Kidney glomerular epithelial cell (primary cell): Measurements from ENCODE around the gene KCNA2.

Experiments used
- DNase-seq: peaks from one replicate; lab custom pipeline; 2025; lab: John Stamatoyannopoulos, UW

The KCNA2 gene

DNA sequence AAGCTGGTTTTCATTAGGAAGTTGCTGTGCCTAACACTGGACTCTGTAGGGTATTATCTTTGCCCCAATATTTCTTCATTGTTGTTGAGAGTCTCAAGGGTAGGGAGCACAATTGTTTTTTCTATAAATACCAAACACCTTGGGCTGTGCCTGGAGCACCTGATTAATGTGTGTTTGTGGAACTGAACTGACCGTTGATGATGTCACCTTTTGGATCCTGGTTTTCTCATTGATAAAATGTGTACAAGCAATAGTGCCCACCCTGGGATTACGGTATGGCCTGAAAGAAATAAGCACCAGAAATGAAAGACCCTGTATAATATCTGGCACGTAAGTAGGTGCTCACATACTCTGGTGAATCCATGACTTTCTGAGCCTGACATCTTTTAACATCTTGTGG lies 39.3 kb downstream of the KCNA2 start:
- no peak for DNase-seq

DNA sequence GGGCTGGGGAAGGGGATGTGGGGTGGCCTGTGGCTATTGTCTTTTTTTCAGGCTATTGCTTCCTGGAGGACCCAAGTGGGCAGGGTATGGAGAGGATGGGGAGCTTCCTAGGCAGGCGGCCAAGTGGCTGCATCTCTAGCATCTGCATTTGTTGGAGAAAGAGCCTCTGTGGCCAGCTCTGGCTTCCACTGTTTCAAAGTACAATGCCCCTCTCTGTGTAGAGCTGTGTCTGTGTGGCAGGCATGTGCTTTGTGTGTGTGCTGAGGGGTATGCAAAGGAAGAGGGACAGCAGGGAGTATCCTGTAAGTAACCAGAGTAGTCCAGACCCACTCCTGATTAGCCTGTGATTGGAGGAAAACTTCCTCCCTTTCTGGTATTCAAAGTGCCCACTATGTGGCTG lies 40.6 kb downstream of the KCNA2 start:
- no peak for DNase-seq

DNA sequence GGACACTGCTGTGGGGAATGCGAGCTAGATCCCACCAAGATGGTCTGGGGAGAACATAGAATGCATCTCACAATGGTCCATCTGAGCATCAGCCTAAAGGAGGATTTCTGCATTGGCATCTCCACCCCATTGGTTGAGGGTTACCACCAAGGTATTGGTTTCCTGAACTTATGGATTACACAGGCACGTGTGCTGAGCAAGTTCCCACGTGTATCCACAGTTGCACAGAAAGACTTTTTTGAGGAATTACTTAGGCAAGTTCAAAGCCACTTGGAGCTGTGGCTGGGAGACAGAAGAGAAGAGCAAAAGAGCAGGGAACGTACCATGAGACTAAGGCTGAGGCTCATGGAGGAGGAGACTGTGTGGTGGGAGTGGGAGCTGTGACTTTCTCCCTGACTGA lies 43.1 kb downstream of the KCNA2 start:
- DNase-seq, result no peak

DNA sequence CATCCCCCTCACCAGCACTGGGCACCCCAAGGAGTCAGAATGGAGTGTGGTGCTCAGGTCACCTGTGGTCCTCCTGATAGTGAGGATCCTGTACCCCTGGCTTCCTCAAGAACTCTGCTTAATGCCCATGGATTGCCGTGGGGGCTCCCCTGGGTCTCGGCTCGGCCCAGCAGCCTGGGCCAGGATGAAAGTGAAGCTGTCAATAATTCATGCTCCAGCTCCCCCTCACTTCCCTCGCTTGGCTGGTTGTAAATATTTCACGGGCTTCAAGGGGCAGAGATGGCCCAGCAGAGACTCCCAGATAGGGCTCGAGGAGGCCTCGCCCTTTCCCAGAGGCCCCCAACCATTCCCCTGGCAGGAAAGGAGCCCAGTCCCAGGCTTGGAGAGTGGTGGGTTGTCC lies 44.6 kb downstream of the KCNA2 start:
- DNase-seq, result no peak

DNA sequence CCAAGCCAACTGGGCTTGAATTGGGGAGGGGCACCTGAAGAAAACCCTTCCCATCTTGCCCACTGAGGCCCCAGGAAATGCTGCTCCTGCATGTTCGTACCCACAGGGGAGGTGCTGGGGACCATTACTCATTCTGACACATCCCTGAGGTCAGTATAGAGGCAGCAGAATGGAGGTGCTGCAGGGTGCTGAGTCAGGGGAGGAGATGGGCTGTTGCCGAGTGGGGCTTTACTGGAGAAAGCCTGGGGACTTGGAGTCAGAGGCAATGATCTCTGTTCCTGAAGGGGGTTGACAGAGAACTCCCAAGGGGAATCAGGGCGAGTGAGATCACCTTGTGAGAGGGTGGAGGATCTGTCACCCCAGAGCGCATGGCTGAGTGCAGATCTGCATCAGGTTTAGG lies 47.0 kb downstream of the KCNA2 start:
- DNase-seq, result no peak

DNA sequence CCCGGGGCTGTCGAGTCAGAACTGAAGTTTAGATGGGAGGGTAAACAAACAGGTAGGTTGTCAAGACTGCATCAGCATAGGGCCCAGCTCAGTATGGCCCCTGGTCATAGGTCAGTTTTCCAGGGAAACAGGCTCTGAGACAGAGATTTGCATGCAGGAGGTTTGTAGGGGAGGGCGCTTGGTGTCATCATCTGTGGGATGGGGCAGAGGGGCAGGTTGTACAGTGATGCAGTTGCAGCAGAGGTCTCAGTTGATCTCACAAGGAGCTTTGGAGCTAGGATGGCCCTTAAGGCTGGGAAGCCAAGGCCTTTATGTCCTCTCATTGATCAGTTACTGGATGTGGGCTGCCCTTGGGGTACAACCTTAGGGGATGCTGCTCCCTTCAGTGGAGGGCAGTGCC lies 48.7 kb downstream of the KCNA2 start:
- DNase-seq, result no peak

DNA sequence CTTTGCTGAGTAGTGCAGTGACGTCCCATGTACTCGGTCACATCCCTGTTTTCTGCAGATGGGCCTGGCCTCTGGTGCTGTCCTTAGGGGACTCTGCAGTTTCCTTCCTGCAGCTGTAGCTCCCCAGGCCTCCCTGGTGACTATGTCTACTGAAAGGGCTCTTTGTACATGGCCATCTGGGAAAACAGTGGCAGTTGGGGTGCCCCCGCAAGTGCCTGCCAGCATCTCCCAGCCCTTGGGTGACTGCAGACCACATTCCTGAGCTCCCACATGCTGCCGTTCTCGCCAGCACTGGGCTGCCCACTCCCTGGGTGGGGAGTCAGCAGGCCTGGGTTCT lies 49.7 kb downstream of the KCNA2 start:
- DNase-seq, result no peak

DNA sequence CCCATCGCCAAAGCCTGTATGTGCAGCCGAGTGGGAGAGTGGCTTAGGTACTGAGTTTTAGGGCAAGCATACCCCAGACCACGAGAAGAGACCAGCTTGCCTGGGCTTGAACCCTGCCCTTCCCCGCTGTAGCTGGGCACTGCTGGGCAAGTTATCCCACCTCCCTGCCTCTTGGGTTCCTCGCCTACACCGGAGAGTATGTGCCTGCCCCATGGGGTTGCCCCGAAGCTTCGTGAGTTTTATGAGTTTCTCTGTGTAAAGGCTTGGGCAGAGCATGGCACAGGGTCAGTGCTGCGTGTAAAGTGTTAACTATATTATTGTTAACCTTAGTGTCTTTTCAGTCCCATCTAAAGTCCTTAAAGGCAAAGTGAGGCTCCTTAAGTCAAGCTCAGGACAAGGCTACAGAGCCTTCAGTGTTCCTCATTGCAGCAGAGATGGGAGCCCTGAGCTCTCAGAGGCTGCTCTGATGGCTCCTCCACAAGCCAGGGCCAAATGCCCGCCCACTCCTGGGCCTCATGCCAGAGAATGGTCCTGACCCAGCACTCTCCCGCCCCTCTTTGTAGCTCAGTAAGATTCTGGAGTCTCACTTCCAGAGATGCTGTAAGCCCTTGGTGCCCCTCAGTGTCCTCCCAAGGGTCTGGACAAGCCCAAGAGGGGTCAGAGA lies 50.2 kb downstream of the KCNA2 start:
- no peak for DNase-seq

DNA sequence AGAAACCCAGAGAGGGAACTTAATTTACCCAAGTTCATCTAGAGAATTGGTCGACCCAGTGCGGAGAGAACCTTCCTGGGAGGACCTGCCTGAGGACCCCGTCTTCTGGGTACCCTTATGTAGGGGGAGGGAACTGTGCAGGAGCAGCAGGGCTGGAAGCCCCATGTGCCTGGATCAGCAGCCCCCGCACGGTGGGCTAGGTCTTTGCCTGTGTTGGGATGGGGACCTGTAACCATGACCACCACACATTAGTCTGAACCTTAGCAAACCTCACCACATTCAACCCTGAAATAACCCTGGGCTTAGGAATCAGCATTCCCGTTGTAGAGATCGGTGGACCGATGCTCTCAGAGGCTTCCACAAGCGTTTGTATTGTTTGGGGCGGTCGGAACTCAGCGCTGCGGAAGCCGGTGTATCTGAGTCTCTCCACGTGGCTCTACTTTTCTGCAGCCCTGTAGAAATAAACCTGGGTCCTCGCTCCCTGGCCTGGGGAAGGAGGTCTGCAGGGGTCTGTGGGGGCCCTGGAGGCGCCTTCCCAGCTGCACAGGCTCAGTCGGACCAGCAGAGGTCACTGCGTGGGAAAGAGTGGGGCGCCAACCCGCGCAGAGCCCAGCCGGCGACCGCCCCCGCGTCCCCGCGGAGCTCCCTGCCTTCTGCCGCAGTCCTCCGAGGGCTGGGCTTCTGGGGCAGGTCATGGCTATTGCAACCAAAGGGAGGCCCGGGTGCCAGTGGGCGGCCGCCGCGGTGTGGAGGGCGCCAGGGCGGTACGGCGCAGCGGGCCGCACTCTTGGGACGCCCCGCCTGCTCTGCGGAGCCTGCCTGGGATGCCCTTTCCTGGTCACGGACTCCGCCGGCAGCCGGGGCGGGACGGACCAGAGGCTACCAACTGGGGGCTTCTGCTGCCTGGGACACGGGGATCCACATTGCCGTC lies 51.0 kb downstream of the KCNA2 start:
- DNase-seq, result no peak

DNA sequence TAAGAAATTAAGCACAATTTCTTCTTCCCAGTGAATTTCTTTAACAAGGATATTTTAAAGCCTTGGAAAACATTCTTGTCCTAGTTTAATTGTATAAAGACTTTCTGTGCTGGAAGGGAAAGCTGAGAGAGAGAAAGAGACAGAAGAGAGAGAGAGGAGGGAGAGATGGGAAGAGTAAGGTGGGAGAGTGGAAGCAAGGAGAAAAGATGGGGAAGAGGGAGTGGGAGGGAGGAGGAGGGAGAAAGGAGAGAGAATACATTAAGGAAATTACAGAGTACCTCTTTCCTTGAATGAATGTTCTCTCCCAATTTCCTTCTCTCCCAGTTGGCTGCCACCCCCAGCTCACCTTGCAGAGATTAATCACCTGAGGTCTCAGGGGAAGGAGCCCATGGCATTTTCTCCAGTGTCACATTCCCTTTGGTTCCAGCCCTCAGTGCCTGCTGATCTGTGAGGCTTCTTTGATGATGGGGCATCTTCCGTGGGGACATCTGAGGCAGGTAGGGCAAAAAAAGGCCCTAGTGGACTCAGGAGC lies 54.8 kb downstream of the KCNA2 start:
- no peak for DNase-seq

DNA sequence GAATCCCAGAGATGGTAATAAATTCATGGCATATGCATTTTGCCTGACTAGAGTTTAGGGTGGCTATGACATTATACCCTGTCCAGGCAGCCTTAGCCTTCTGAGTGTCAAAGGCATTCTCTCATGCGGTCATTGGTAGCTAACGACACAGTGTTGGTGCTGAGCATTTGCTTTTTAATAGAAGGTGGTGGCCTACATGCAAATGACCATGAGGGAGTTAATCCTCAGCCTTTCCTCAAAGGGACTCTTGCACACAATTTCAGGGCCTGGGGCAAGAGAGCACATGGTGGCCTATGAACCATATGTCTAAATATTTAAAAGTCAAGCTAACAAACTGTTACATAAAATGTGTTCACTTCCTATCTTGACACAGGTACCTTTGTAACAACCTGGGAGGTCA lies 56.3 kb downstream of the KCNA2 start:
- DNase-seq, result no peak

DNA sequence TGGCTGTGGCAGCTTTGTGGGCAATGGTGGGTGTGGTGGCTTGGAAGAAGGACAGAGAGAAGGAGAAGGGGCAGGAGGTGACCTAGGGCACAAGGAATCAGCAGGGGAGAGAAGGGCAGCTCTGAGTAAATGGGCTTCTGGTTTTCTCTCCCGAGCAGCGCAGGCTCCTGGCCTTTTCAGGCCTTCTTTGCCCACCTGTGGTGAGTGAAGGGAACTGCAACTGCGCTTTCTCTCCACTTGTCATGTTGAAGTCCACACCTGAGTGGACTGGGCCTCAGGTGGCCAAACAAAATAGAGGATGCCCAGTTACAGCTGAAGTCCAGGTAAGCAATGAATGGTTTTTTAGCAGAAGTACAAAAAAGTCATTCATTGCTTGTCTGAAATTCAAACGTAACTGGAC lies 57.8 kb downstream of the KCNA2 start:
- DNase-seq, result no peak

DNA sequence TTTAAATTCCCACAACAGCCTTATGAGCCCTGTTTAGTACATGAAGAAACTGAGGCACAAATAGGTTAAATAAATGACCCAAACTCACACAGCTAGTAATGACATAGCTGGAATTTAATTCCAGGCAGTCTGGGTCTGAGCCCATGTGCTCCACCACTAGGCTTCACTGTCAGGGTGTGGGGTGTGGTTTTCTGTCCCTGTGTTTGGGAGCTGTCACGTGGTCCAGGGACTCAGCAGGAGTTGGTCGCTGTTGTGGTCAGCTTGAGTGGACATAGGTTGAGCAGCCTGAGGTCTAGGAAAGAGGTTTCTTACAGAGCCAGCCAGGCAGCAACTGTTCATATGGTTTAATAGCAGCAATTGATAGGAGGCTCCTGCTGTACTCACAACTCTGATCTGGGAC lies 59.1 kb downstream of the KCNA2 start:
- no peak for DNase-seq

DNA sequence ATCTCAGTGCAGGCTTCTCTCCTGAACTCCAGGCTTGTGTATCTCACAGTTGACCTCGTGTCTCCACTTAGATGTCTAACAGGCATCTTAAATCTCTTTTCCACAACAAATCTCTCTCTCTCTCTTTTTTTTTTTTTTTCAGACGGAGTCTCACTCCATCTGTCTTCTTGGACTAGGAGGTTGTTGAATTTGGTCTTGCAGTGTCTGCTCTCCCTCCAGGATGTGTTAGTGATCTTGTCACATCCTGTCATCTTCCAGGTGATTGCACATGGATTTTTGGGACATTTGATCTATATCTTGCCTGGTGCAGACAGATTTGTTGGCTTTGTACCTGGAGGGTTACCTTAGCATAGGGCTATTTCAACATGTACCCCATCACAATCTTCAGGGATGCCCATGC lies 60.7 kb downstream of the KCNA2 start:
- DNase-seq, result no peak

DNA sequence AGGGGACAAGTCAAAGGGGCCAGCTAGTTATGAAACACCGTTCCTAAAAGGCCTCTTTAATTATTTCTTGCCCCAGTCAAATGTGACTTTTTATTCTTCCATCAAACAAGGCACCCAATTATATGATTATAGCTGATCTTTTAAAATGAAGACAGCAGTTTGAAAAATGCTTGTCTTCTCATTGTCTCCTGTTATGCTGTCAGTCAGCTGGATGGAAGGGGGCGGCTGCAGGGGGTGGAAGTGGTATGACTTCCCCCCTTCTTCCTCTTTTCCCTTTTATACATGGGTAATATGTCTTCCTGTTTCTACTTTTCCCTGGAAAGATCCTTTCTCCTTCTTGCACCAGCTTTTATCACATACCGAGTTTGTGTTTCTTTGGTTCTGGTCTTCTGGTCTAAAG lies 61.4 kb downstream of the KCNA2 start:
- DNase-seq, result no peak
